GM23338 (cell line): ENCODE measurements around the gene BRD9. TPM values are rescaled to one million over a fixed set of nuclear protein-coding genes. Genes with fewer than 3 reads are reported as not detected.

Experiments used
- ATAC-seq: fragments of 200-7000 bp; cut with Tn5 transposase; 3 replicates; pipeline ENCODE4 v1.9.1; 2020
- DNase-seq: peaks from one replicate; pipeline ENCODE4 v3.0.0-alpha.2; 2015; ENCODE audit warnings: low spot score
- H2AFZ ChIP-seq: fragments of 200-600 bp; sonication (generic); 2 replicates; pipeline ENCODE4 v1.8.0; 2016; ENCODE audit warnings: antibody characterized with exemption, mild to moderate bottlenecking, moderate library complexity
- H3F3A ChIP-seq: fragments of 200-600 bp; sonication (generic); replicated peaks from 2 replicates; pipeline ENCODE4 v1.8.0; 2017; ENCODE audit warnings: antibody characterized with exemption, mixed run types, low read depth
- H3K27ac ChIP-seq: fragments of 200-600 bp; sonication (generic); 2 replicates; pipeline ENCODE4 v1.6.1; 2016; ENCODE audit warnings: low read depth
- H3K27me3 ChIP-seq: fragments of 200-600 bp; sonication (generic); 2 replicates; pipeline ENCODE4 v1.8.0; 2016; ENCODE audit warnings: mild to moderate bottlenecking, mixed run types, moderate library complexity; ENCODE audit not compliant: insufficient read depth
- H3K36me3 ChIP-seq: fragments of 200-600 bp; sonication (generic); 2 replicates; pipeline ENCODE4 v1.8.0; 2016; ENCODE audit warnings: mild to moderate bottlenecking; ENCODE audit not compliant: insufficient read depth
- H3K4me1 ChIP-seq: fragments of 200-600 bp; sonication (generic); 2 replicates; pipeline ENCODE4 v1.8.0; 2016; ENCODE audit warnings: mild to moderate bottlenecking, moderate library complexity; ENCODE audit not compliant: insufficient read depth
- H3K4me2 ChIP-seq: fragments of 200-600 bp; sonication (generic); 2 replicates; pipeline ENCODE4 v1.7.1; 2017; ENCODE audit warnings: mixed run types
- H3K4me3 ChIP-seq: fragments of 200-600 bp; sonication (generic); 2 replicates; pipeline ENCODE4 v1.6.1; 2016; ENCODE audit warnings: mixed run types
- H3K79me2 ChIP-seq: fragments of 200-600 bp; sonication (generic); replicated peaks from 2 replicates; pipeline ENCODE4 v1.8.0; 2017; ENCODE audit warnings: mild to moderate bottlenecking; ENCODE audit not compliant: insufficient read depth
- H3K9me2 ChIP-seq: fragments of 200-600 bp; sonication (generic); 2 replicates; pipeline ENCODE4 v1.8.0; 2017; ENCODE audit not compliant: insufficient read depth
- H4K20me1 ChIP-seq: fragments of 200-600 bp; sonication (generic); replicated peaks from 2 replicates; pipeline ENCODE4 v1.8.0; 2017; ENCODE audit warnings: mild to moderate bottlenecking; ENCODE audit not compliant: insufficient read depth
- H3K27ac Mint-ChIP-seq: 2 replicates; pipeline ENCODE4 v1.8.0; 2020; ENCODE audit warnings: inconsistent platforms, mild to moderate bottlenecking, moderate library complexity, mixed read lengths
- H3K27me3 Mint-ChIP-seq: 3 replicates; pipeline ENCODE4 v1.8.0; 2022; ENCODE audit warnings: low read depth, mild to moderate bottlenecking, moderate library complexity, mixed read lengths, inconsistent platforms; ENCODE audit not compliant: insufficient read depth, poor library complexity
- H3K36me3 Mint-ChIP-seq: 3 replicates; pipeline ENCODE4 v1.8.0; 2021; ENCODE audit warnings: low read depth, mild to moderate bottlenecking, inconsistent platforms, moderate library complexity, mixed read lengths
- H3K4me1 Mint-ChIP-seq: 3 replicates; pipeline ENCODE4 v1.8.0; 2020; ENCODE audit warnings: mild to moderate bottlenecking, inconsistent platforms, mixed read lengths
- H3K4me3 Mint-ChIP-seq: 3 replicates; pipeline ENCODE4 v1.8.0; 2021; ENCODE audit warnings: moderate library complexity, mild to moderate bottlenecking, inconsistent platforms, mixed read lengths
- H3K9me3 Mint-ChIP-seq: 3 replicates; pipeline ENCODE4 v1.8.0; 2020; ENCODE audit warnings: moderate library complexity, mild to moderate bottlenecking, inconsistent platforms, mixed read lengths
- CREB1 ChIP-seq: fragments of 250-450 bp; sonication (Bioruptor Pico); IDR thresholded peaks from 2 replicates; pipeline ENCODE4 v1.5.0; 2020; ENCODE audit warnings: low read depth, mild to moderate bottlenecking, moderate library complexity
- EZH2 ChIP-seq: fragments of 200-600 bp; sonication (generic); IDR thresholded peaks from one replicate; pipeline ENCODE4 v1.8.0; 2017; ENCODE audit warnings: antibody characterized with exemption, mild to moderate bottlenecking, low read depth; ENCODE audit not compliant: unreplicated experiment
- EZH2phosphoT487 ChIP-seq: fragments of 200-600 bp; sonication (generic); IDR thresholded peaks from one replicate; pipeline ENCODE4 v1.8.1; 2018; ENCODE audit warnings: antibody characterized with exemption; ENCODE audit not compliant: unreplicated experiment
- JUNB ChIP-seq: IDR thresholded peaks from one replicate; pipeline ENCODE4 v1.6.1; 2016; ENCODE audit warnings: antibody characterized with exemption; ENCODE audit not compliant: unreplicated experiment
- NANOG ChIP-seq: IDR thresholded peaks from 2 replicates; pipeline ENCODE4 v1.6.1; 2016; ENCODE audit warnings: antibody characterized with exemption, borderline replicate concordance
- POLR2AphosphoS5 ChIP-seq: IDR thresholded peaks from 2 replicates; pipeline ENCODE4 v1.6.1; 2016; ENCODE audit warnings: antibody characterized with exemption, low read depth
- STAT1 ChIP-seq: IDR thresholded peaks from one replicate; pipeline ENCODE4 v1.6.1; 2016; ENCODE audit warnings: antibody characterized with exemption; ENCODE audit not compliant: unreplicated experiment
- ZNF114 ChIP-seq: fragments of 250-450 bp; sonication (Bioruptor Pico); IDR thresholded peaks from 2 replicates; pipeline ENCODE4 v1.5.0; 2020; ENCODE audit warnings: mild to moderate bottlenecking, moderate library complexity
- ZNF331 ChIP-seq: fragments of 250-450 bp; sonication (Bioruptor Pico); IDR thresholded peaks from 2 replicates; pipeline ENCODE4 v1.5.0; 2020; ENCODE audit warnings: low read depth, mild to moderate bottlenecking, moderate library complexity
- polyA plus RNA-seq: library from polyadenylated mRNA; unstranded; fragments of >200 nt; fragmentation: Nextera tagmentation; extraction: Ambion mirVana; gene quantifications from 2 replicates; pipeline ENCODE4 v1.2.1, GENCODE V29; 2016
- total RNA-seq: library from RNA; depleted of rRNA; stranded (reverse); fragments of >200 nt; shearing (Covaris generic); gene quantifications from 2 replicates; pipeline ENCODE4 v1.2.3, GENCODE V29; 2014
- TF ChIP-seq, protein P1 (sequence below): IDR thresholded peaks from 2 replicates; pipeline ENCODE4 v1.6.1; 2016; ENCODE audit warnings: antibody characterized with exemption
- TF ChIP-seq, protein P2 (sequence below): fragments of 250-450 bp; sonication (Bioruptor Pico); IDR thresholded peaks from 2 replicates; pipeline ENCODE4 v1.5.0; 2020; ENCODE audit warnings: mild to moderate bottlenecking, moderate library complexity
- TF ChIP-seq, protein P3 (sequence below): IDR thresholded peaks from one replicate; pipeline ENCODE4 v1.6.1; 2018; ENCODE audit warnings: antibody characterized with exemption; ENCODE audit not compliant: unreplicated experiment
- TF ChIP-seq, protein P4 (sequence below), 2 experiments: fragments of 200-600 bp in 1 of 2; sonication (generic) in 1 of 2; conservative IDR thresholded peaks; 2 replicates each; pipeline versions ENCODE4 v1.5.1 to v1.6.1; 2016 to 2017; ENCODE audit warnings: antibody characterized with exemption in 2 of 2, low read depth in 2 of 2, mild to moderate bottlenecking in 2 of 2, moderate library complexity in 1 of 2

Gene BRD9
- total and polyA plus RNA-seq, 2 experiments from 2014 or later = 32.9 to 54.7 TPM

DNA sequence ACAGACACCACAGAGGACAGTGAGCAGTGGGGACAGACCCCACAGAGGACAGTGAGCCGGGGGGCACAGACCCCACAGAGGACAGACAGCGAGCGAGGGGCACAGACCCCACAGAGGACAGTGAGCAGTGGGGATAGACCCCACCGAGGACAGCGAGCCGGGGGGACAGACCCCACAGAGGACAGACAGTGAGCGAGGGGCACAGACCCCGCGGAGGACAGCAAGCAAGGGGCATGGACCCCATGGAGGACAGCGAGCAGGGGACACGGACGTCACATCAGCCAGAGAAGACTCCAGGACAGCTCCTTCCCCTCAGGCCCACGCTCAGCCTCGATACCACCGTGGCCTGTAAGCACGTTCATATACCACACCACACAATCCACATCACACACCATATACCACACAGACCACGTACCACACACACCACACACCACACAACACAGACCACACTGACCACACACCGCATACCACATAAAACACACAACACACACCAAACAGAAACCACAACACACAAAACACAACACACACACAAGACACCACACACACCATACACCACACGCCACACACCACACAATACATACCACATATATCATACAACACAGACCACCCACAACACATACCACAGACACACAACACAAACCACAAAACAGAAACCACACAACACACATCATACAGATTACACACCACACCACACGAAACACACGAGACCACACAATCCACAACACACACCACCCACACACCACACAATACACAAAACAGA lies 36.6 kb downstream of the BRD9 start:
- Histone ChIP-seq H3K79me2 (no peaks in the 10 kb centered on the region), H3K27me3 (no peaks in the 10 kb centered on the region), H2AFZ (no peak overlapping the region), H3K36me3 (no peaks in the 10 kb centered on the region), H4K20me1 (no peaks in the 10 kb centered on the region), H3K9me2 (no peaks in the 10 kb centered on the region), H3K4me1 (no peaks in the 10 kb centered on the region), H3F3A (no peaks in the 10 kb centered on the region), H3K27ac (no peak overlapping the region), H3K4me3 (no peak overlapping the region), H3K4me2 (no peak overlapping the region)
- TF ChIP-seq ZNF114 (CRISPR knock-in tag) (no peak), NANOG (no peak), JUNB (no peak), STAT1 (no peak), EZH2 (no peak), POLR2AphosphoS5 (no peak), CREB1 (CRISPR knock-in tag) (no peak), EZH2phosphoT487 (no peak), ZNF331 (CRISPR knock-in tag) (no peak)
- TF ChIP-seq, protein P1, sequence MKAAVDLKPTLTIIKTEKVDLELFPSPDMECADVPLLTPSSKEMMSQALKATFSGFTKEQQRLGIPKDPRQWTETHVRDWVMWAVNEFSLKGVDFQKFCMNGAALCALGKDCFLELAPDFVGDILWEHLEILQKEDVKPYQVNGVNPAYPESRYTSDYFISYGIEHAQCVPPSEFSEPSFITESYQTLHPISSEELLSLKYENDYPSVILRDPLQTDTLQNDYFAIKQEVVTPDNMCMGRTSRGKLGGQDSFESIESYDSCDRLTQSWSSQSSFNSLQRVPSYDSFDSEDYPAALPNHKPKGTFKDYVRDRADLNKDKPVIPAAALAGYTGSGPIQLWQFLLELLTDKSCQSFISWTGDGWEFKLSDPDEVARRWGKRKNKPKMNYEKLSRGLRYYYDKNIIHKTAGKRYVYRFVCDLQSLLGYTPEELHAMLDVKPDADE = no peak
- TF ChIP-seq, protein P2, sequence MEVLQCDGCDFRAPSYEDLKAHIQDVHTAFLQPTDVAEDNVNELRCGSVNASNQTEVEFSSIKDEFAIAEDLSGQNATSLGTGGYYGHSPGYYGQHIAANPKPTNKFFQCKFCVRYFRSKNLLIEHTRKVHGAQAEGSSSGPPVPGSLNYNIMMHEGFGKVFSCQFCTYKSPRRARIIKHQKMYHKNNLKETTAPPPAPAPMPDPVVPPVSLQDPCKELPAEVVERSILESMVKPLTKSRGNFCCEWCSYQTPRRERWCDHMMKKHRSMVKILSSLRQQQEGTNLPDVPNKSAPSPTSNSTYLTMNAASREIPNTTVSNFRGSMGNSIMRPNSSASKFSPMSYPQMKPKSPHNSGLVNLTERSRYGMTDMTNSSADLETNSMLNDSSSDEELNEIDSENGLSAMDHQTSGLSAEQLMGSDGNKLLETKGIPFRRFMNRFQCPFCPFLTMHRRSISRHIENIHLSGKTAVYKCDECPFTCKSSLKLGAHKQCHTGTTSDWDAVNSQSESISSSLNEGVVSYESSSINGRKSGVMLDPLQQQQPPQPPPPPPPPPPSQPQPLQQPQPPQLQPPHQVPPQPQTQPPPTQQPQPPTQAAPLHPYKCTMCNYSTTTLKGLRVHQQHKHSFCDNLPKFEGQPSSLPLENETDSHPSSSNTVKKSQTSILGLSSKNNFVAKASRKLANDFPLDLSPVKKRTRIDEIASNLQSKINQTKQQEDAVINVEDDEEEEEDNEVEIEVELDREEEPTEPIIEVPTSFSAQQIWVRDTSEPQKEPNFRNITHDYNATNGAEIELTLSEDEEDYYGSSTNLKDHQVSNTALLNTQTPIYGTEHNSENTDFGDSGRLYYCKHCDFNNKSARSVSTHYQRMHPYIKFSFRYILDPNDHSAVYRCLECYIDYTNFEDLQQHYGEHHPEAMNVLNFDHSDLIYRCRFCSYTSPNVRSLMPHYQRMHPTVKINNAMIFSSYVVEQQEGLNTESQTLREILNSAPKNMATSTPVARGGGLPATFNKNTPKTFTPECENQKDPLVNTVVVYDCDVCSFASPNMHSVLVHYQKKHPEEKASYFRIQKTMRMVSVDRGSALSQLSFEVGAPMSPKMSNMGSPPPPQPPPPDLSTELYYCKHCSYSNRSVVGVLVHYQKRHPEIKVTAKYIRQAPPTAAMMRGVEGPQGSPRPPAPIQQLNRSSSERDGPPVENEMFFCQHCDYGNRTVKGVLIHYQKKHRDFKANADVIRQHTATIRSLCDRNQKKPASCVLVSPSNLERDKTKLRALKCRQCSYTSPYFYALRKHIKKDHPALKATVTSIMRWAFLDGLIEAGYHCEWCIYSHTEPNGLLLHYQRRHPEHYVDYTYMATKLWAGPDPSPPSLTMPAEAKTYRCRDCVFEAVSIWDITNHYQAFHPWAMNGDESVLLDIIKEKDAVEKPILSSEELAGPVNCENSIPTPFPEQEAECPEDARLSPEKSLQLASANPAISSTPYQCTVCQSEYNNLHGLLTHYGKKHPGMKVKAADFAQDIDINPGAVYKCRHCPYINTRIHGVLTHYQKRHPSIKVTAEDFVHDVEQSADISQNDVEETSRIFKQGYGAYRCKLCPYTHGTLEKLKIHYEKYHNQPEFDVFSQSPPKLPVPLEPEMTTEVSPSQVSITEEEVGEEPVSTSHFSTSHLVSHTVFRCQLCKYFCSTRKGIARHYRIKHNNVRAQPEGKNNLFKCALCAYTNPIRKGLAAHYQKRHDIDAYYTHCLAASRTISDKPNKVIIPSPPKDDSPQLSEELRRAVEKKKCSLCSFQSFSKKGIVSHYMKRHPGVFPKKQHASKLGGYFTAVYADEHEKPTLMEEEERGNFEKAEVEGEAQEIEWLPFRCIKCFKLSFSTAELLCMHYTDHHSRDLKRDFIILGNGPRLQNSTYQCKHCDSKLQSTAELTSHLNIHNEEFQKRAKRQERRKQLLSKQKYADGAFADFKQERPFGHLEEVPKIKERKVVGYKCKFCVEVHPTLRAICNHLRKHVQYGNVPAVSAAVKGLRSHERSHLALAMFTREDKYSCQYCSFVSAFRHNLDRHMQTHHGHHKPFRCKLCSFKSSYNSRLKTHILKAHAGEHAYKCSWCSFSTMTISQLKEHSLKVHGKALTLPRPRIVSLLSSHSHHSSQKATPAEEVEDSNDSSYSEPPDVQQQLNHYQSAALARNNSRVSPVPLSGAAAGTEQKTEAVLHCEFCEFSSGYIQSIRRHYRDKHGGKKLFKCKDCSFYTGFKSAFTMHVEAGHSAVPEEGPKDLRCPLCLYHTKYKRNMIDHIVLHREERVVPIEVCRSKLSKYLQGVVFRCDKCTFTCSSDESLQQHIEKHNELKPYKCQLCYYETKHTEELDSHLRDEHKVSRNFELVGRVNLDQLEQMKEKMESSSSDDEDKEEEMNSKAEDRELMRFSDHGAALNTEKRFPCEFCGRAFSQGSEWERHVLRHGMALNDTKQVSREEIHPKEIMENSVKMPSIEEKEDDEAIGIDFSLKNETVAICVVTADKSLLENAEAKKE (CRISPR knock-in tag) = no peak
- TF ChIP-seq, protein P3, sequence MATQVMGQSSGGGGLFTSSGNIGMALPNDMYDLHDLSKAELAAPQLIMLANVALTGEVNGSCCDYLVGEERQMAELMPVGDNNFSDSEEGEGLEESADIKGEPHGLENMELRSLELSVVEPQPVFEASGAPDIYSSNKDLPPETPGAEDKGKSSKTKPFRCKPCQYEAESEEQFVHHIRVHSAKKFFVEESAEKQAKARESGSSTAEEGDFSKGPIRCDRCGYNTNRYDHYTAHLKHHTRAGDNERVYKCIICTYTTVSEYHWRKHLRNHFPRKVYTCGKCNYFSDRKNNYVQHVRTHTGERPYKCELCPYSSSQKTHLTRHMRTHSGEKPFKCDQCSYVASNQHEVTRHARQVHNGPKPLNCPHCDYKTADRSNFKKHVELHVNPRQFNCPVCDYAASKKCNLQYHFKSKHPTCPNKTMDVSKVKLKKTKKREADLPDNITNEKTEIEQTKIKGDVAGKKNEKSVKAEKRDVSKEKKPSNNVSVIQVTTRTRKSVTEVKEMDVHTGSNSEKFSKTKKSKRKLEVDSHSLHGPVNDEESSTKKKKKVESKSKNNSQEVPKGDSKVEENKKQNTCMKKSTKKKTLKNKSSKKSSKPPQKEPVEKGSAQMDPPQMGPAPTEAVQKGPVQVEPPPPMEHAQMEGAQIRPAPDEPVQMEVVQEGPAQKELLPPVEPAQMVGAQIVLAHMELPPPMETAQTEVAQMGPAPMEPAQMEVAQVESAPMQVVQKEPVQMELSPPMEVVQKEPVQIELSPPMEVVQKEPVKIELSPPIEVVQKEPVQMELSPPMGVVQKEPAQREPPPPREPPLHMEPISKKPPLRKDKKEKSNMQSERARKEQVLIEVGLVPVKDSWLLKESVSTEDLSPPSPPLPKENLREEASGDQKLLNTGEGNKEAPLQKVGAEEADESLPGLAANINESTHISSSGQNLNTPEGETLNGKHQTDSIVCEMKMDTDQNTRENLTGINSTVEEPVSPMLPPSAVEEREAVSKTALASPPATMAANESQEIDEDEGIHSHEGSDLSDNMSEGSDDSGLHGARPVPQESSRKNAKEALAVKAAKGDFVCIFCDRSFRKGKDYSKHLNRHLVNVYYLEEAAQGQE = no peak
- TF ChIP-seq, protein P4, sequence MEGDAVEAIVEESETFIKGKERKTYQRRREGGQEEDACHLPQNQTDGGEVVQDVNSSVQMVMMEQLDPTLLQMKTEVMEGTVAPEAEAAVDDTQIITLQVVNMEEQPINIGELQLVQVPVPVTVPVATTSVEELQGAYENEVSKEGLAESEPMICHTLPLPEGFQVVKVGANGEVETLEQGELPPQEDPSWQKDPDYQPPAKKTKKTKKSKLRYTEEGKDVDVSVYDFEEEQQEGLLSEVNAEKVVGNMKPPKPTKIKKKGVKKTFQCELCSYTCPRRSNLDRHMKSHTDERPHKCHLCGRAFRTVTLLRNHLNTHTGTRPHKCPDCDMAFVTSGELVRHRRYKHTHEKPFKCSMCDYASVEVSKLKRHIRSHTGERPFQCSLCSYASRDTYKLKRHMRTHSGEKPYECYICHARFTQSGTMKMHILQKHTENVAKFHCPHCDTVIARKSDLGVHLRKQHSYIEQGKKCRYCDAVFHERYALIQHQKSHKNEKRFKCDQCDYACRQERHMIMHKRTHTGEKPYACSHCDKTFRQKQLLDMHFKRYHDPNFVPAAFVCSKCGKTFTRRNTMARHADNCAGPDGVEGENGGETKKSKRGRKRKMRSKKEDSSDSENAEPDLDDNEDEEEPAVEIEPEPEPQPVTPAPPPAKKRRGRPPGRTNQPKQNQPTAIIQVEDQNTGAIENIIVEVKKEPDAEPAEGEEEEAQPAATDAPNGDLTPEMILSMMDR (conservative IDR thresholded peaks at IDR 0.05; ENCODE audit: low read depth in 2 of 2) = no peak
- DNase-seq (no peak), ATAC-seq (no peak)
- H3K9me3 Mint-ChIP-seq = no peaks in the 10 kb centered on the region; the same call in 1 of the 3 replicates
- H3K36me3 Mint-ChIP-seq = no peaks in the 10 kb centered on the region; the same call in 1 of the 3 replicates
- no peaks in the 10 kb centered on the region; the same call in 2 of the 3 replicates for H3K4me1 Mint-ChIP-seq
- H3K4me3 Mint-ChIP-seq = no peak overlapping the region
- peaks cover 12% of the 10 kb centered on the region for H3K27me3 Mint-ChIP-seq
- H3K27ac Mint-ChIP-seq = no peak overlapping the region
